H9 (cell line): ENCODE data around the gene SMPD2. TPM values are rescaled to one million over a fixed set of nuclear protein-coding genes. Genes with fewer than 3 reads are reported as not detected.

ENCODE experiments used
- DNase-seq: peaks from one replicate; pipeline ENCODE4 v3.0.0-alpha.2; 2017
- H2AFZ ChIP-seq: one replicate; pipeline ENCODE4 v1.6.1; 2013; ENCODE audit warnings: mild to moderate bottlenecking, low read length, control low read depth, moderate library complexity
- H2AK5ac ChIP-seq: 2 replicates; pipeline ENCODE4 v1.6.1; 2013; ENCODE audit warnings: low read length, control low read depth, mixed read lengths; ENCODE audit not compliant: insufficient read length
- H2BK120ac ChIP-seq: one replicate; pipeline ENCODE4 v1.6.1; 2013; ENCODE audit warnings: low read depth, mild to moderate bottlenecking, low read length, control low read depth, inconsistent platforms; ENCODE audit not compliant: poor library complexity, severe bottlenecking
- H2BK12ac ChIP-seq: 2 replicates; pipeline ENCODE4 v1.6.1; 2013; ENCODE audit warnings: low read length, control low read depth, mixed read lengths, low read depth; ENCODE audit not compliant: insufficient read length
- H2BK15ac ChIP-seq: 2 replicates; pipeline ENCODE4 v1.6.1; 2013; ENCODE audit warnings: low read depth, low read length, control low read depth
- H2BK20ac ChIP-seq: one replicate; pipeline ENCODE4 v1.6.1; 2013; ENCODE audit warnings: low read depth, mild to moderate bottlenecking, low read length, control low read depth, inconsistent platforms; ENCODE audit not compliant: poor library complexity, severe bottlenecking
- H2BK5ac ChIP-seq: 2 replicates; pipeline ENCODE4 v1.6.1; 2013; ENCODE audit warnings: low read length, control low read depth, mixed read lengths; ENCODE audit not compliant: insufficient read length
- H3K14ac ChIP-seq: 2 replicates; pipeline ENCODE4 v1.6.1; 2013; ENCODE audit warnings: low read length, control low read depth; ENCODE audit not compliant: insufficient read depth
- H3K18ac ChIP-seq: 2 replicates; pipeline ENCODE4 v1.6.1; 2013; ENCODE audit warnings: low read depth, mild to moderate bottlenecking, mixed read lengths, low read length, control low read depth; ENCODE audit not compliant: insufficient read length
- H3K23ac ChIP-seq: 2 replicates; pipeline ENCODE4 v1.6.1; 2013; ENCODE audit warnings: low read length, control low read depth, mixed read lengths, low read depth; ENCODE audit not compliant: insufficient read length
- H3K23me2 ChIP-seq: 2 replicates; pipeline ENCODE4 v1.6.1; 2013; ENCODE audit warnings: low read depth, mild to moderate bottlenecking, mixed read lengths, low read length, control low read depth; ENCODE audit not compliant: insufficient read length, poor library complexity, severe bottlenecking
- H3K27ac ChIP-seq: 2 replicates; pipeline ENCODE4 v1.5.1; 2013; ENCODE audit warnings: low read length, control low read depth, mixed read lengths, low read depth; ENCODE audit not compliant: insufficient read length
- H3K27me3 ChIP-seq: 2 replicates; pipeline ENCODE4 v1.6.1; 2013; ENCODE audit warnings: low read length, control low read depth, inconsistent platforms; ENCODE audit not compliant: insufficient read depth
- H3K4ac ChIP-seq: 2 replicates; pipeline ENCODE4 v1.6.1; 2013; ENCODE audit warnings: low read depth, mild to moderate bottlenecking, control low read depth, inconsistent platforms, low read length, moderate library complexity
- H3K4me1 ChIP-seq: 2 replicates; pipeline ENCODE4 v1.6.1; 2013; ENCODE audit warnings: low read length, control low read depth, inconsistent platforms; ENCODE audit not compliant: insufficient read depth
- H3K4me2 ChIP-seq: 2 replicates; pipeline ENCODE4 v1.6.1; 2013; ENCODE audit warnings: low read length, control low read depth, mixed read lengths; ENCODE audit not compliant: insufficient read length, insufficient read depth
- H3K56ac ChIP-seq: 2 replicates; pipeline ENCODE4 v1.6.1; 2013; ENCODE audit warnings: low read depth, mild to moderate bottlenecking, mixed read lengths, low read length, control low read depth; ENCODE audit not compliant: insufficient read length
- H3K79me1 ChIP-seq: 2 replicates; pipeline ENCODE4 v1.6.1; 2013; ENCODE audit warnings: low read depth, mild to moderate bottlenecking, moderate library complexity, low read length, control low read depth, inconsistent platforms; ENCODE audit not compliant: insufficient read depth, poor library complexity, severe bottlenecking
- H3K79me2 ChIP-seq: 2 replicates; pipeline ENCODE4 v1.6.1; 2013; ENCODE audit warnings: low read length, control low read depth, inconsistent platforms; ENCODE audit not compliant: insufficient read depth
- H3K9ac ChIP-seq: 2 replicates; pipeline ENCODE4 v1.6.1; 2013; ENCODE audit warnings: low read length, control low read depth, mixed read lengths; ENCODE audit not compliant: insufficient read length; ENCODE audit errors: extremely low read depth
- H3K9me3 ChIP-seq: one replicate; pipeline ENCODE4 v1.6.1; 2013; ENCODE audit warnings: low read depth, low read length, inconsistent platforms; ENCODE audit not compliant: control insufficient read depth
- H3T11ph ChIP-seq: one replicate; pipeline ENCODE4 v1.6.1; 2013; ENCODE audit warnings: mild to moderate bottlenecking, low read length, control low read depth, inconsistent platforms
- H4K20me1 ChIP-seq: one replicate; pipeline ENCODE4 v1.6.1; 2013; ENCODE audit not compliant: control insufficient read depth, insufficient read length, insufficient read depth
- H4K5ac ChIP-seq: 2 replicates; pipeline ENCODE4 v1.6.1; 2013; ENCODE audit warnings: low read depth, mild to moderate bottlenecking, mixed read lengths, low read length, control low read depth; ENCODE audit not compliant: insufficient read length
- H4K8ac ChIP-seq: replicated peaks from 2 replicates; pipeline ENCODE4 v1.6.1; 2013; ENCODE audit warnings: low read length, control low read depth, mixed read lengths, low read depth; ENCODE audit not compliant: insufficient read length
- H4K91ac ChIP-seq: 2 replicates; pipeline ENCODE4 v1.6.1; 2013; ENCODE audit warnings: low read depth, mild to moderate bottlenecking, moderate library complexity, mixed read lengths, low read length, control low read depth; ENCODE audit not compliant: insufficient read length
- H3K27ac Mint-ChIP-seq, 3 experiments: 2 replicates in 2 of 3; 3 replicates in 1 of 3; pipeline ENCODE4 v1.8.0; 2020 to 2021; ENCODE audit warnings: mixed read lengths in 3 of 3, mild to moderate bottlenecking in 1 of 3, moderate library complexity in 1 of 3
- H3K27me3 Mint-ChIP-seq: 2 replicates; pipeline ENCODE4 v1.8.0; 2021; ENCODE audit warnings: low read depth, mild to moderate bottlenecking, moderate library complexity, mixed read lengths
- H3K36me3 Mint-ChIP-seq, 3 experiments: 2 replicates in 2 of 3; 3 replicates in 1 of 3; pipeline ENCODE4 v1.8.0; 2020 to 2021; ENCODE audit warnings: low read depth in 3 of 3, mixed read lengths in 3 of 3; ENCODE audit not compliant: insufficient read depth in 1 of 3
- H3K4me1 Mint-ChIP-seq, 2 experiments: 2 replicates each; pipeline ENCODE4 v1.8.0; 2020; ENCODE audit warnings: mixed read lengths in 2 of 2
- H3K4me3 Mint-ChIP-seq, 2 experiments: 2 replicates in 1 of 2; 3 replicates in 1 of 2; pipeline ENCODE4 v1.8.0; 2020 to 2021; ENCODE audit warnings: mild to moderate bottlenecking in 2 of 2, mixed read lengths in 2 of 2, moderate library complexity in 1 of 2
- H3K9me3 Mint-ChIP-seq, 2 experiments: 2 replicates in 1 of 2; 3 replicates in 1 of 2; pipeline ENCODE4 v1.8.0; 2020; ENCODE audit warnings: mild to moderate bottlenecking in 2 of 2, mixed read lengths in 2 of 2, moderate library complexity in 1 of 2
- CTCF ChIP-seq: fragments of 200-600 bp; sonication (generic); conservative IDR thresholded peaks from 3 replicates; pipeline ENCODE4 v1.8.0; 2021; ENCODE audit warnings: antibody characterized with exemption, mild to moderate bottlenecking
- WGBS: extraction: QIAGEN DNeasy Blood & Tissue Kit; methylation state at CpG from one replicate; pipeline ENCODE4 v1.1.7; 2013; ENCODE audit warnings: missing lambda C conversion rate, low lambda C conversion rate, mixed read lengths; ENCODE audit not compliant: insufficient read length; ENCODE audit errors: extremely low coverage; 5-methylcytosine and 5-hydroxymethylcytosine counted together
- total RNA-seq: library from RNA; stranded (reverse); gene quantifications from 2 replicates; pipeline ENCODE4 v1.2.1, GENCODE V29; 2021

Gene SMPD2
- total RNA-seq, 1 experiment from 2014 or later: 13.0 TPM

- H3K4me3 Mint-ChIP-seq: peak overlapping the region in 1 of 2 experiments; percentile 29; a peak in 3 of 5 replicates
- no peak for DNase-seq
- Histone ChIP-seq H3K27me3 (no peaks in the 10 kb centered on the region), H3K56ac (no peak overlapping the region), H3T11ph (no peak overlapping the region), H3K79me2 (no peaks in the 10 kb centered on the region), H3K4me2 (peak overlapping the region; percentile 22), H4K91ac (no peak overlapping the region), H3K4me1 (peaks cover 11% of the 10 kb centered on the region), H2AK5ac (no peak overlapping the region), H2BK120ac (no peak overlapping the region), H3K4ac (no peak overlapping the region), H3K23ac (no peak overlapping the region), H3K9ac (no peak overlapping the region), H3K14ac (no peak overlapping the region; the same call in 1 of the 2 replicates), H2BK5ac (no peak overlapping the region), H2AFZ (peak overlapping the region; percentile 82), H2BK12ac (no peak overlapping the region), H2BK20ac (no peak overlapping the region), H3K27ac (no peak overlapping the region), H3K9me3 (no peaks in the 10 kb centered on the region), H3K79me1 (no peaks in the 10 kb centered on the region), H3K23me2 (no peaks in the 10 kb centered on the region), H3K18ac (no peak overlapping the region), H2BK15ac (no peak overlapping the region), H4K8ac (no peak overlapping the region), H4K5ac (no peak overlapping the region), H4K20me1 (no peaks in the 10 kb centered on the region)
- no CpG with 5 or more reads among the region's 5 CpGs for WGBS
- H3K9me3 Mint-ChIP-seq: no peaks in the 10 kb centered on the region; a peak in 1 of 5 replicates
- H3K27ac Mint-ChIP-seq: peak overlapping the region in 2 of 3 experiments; percentile 87 to 90; a peak in 5 of 7 replicates
- H3K27me3 Mint-ChIP-seq: no peaks in the 10 kb centered on the region
- no peak for TF ChIP-seq CTCF
- peaks cover 0 to 5% (median 0%) of the 10 kb centered on the region in 3 experiments; a peak in 1 of 7 replicates for H3K36me3 Mint-ChIP-seq
- H3K4me1 Mint-ChIP-seq: peaks cover 48 to 50% of the 10 kb centered on the region in 2 experiments
Observed at GRCh38 chr6:109491207-109491938, 50.8 kb downstream of the SMPD2 start.

Other genes with a start within 250 kb of the SMPD2 start
- gene CD164, start 58.3 kb upstream of the SMPD2 start, total RNA-seq: 130 and 132 TPM in 2 replicates
- gene PPIL6, start 96 bp upstream of the SMPD2 start, total RNA-seq: 0.26 and 1.0 TPM in 2 replicates
- 84.9 and 92.9 TPM in 2 replicates for gene MICAL1, start 15.0 kb downstream of the SMPD2 start, total RNA-seq
- gene ZBTB24, start 42.5 kb downstream of the SMPD2 start, total RNA-seq: 25.6 and 27.3 TPM in 2 replicates